HuH-7.5 (cell line): ENCODE results near the gene EIF6.
"Not testable (repeated sequence)": the region's sequence is repeated elsewhere in the genome, so short reads cannot be mapped to it uniquely, and the experiment has no call there.

Experiments used
- DNase-seq: peaks from one replicate; pipeline ENCODE4 v3.0.0; 2011; ENCODE audit warnings: low spot score

The EIF6 gene

GRCh38 chr20:35284267-35284991 is at the start of gene EIF6:
Gene EIF6 (minus strand): TSS chr20:35284772. CDS start chr20:35284487, 285 bp downstream.
- peak; percentile 99 for DNase-seq

- DNase-seq: no peak
Measured at GRCh38 chr20:35333606-35334005, 49.0 kb upstream of the EIF6 start.

GRCh38 chr20:35332540-35333200 is 48.1 kb upstream of the EIF6 start:
- DNase-seq: no peak

GRCh38 chr20:35329435-35330139 is 45.0 kb upstream of the EIF6 start:
- peak; percentile 71 for DNase-seq

- no peak for DNase-seq
Measured at GRCh38 chr20:35328689-35329088, 44.1 kb upstream of the EIF6 start.

GRCh38 chr20:35328095-35328685 is 43.6 kb upstream of the EIF6 start:
- DNase-seq: no peak

- DNase-seq: peak; percentile 71
Measured at GRCh38 chr20:35327074-35327976, 42.8 kb upstream of the EIF6 start.

- peak; percentile 31 for DNase-seq
Measured at GRCh38 chr20:35326740-35327073, 42.1 kb upstream of the EIF6 start.

- DNase-seq: no peak
Measured at GRCh38 chr20:35326021-35326739, 41.6 kb upstream of the EIF6 start.

GRCh38 chr20:35325401-35325800 is 40.8 kb upstream of the EIF6 start:
- peak; percentile 43 for DNase-seq

- no peak for DNase-seq
Measured at GRCh38 chr20:35320396-35321126, 36.0 kb upstream of the EIF6 start.

GRCh38 chr20:35319871-35320197 is 35.3 kb upstream of the EIF6 start:
- DNase-seq: no peak

- no peak for DNase-seq
Measured at GRCh38 chr20:35319192-35319870, 34.8 kb upstream of the EIF6 start.

GRCh38 chr20:35318502-35319157 is 34.1 kb upstream of the EIF6 start:
- no peak for DNase-seq

GRCh38 chr20:35317416-35318210 is 33.0 kb upstream of the EIF6 start:
- DNase-seq: no peak

- no peak for DNase-seq
Measured at GRCh38 chr20:35316086-35316485, 31.5 kb upstream of the EIF6 start.

- DNase-seq: not testable (repeated sequence)
Measured at GRCh38 chr20:35315632-35316020, 31.1 kb upstream of the EIF6 start.

GRCh38 chr20:35314816-35315631 is 30.5 kb upstream of the EIF6 start:
- DNase-seq: no peak
